HG02884 (cell line): ENCODE data around the gene NISCH.

Experiments
- ATAC-seq: cut with Tn5 transposase; IDR thresholded peaks from one replicate; pipeline ENCODE4 v1.9.1; 2021; ENCODE audit warnings: mild to moderate bottlenecking, moderate library complexity; ENCODE audit not compliant: unreplicated experiment

Gene NISCH

DNA sequence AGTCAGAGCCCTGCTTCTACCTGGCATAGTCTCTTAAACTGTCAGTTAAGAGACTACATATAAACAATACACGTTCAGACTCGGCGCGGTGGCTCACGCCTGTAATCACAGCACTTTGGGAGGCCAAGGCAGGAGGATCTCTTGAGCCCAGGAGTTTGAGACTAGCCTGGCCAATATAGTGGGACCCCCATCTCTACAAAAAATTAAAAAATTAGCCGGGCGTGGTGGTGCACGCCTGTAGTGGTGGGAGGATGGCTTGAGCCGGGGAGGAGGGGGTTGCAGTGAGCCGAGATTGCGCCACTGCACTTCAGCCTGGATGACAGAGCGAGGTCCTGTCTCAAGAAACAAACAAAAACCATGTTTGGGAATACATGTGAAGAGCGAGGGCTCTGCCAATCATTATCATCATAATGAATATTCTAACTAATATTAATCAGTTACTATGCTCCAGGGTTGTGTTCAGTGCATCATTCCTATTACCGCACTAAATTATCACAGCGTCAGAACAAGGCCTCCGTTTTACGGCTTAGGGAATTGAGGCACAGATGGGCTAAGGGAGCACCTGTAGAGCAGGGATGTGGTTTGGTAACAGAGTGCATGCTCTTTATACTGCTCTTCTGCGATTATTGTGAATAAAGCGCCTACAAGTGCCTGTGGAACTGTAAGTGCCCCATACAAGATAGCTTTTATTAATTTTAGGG lies 80.2 kb downstream of the NISCH start:
- ATAC-seq: no peak

DNA sequence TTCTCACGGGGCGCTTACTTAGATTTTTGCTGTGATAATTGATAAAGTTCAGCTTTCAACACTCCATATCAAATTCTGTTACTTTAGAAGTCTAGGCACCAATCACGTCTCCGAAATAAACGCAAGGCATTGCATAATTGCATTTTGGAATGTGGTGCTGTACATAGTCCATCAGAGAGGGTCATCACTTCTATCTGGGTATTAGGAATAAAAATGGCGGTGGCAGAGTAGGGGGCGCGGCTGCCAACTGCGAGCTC lies 80.6 kb downstream of the NISCH start:
- ATAC-seq: no peak

DNA sequence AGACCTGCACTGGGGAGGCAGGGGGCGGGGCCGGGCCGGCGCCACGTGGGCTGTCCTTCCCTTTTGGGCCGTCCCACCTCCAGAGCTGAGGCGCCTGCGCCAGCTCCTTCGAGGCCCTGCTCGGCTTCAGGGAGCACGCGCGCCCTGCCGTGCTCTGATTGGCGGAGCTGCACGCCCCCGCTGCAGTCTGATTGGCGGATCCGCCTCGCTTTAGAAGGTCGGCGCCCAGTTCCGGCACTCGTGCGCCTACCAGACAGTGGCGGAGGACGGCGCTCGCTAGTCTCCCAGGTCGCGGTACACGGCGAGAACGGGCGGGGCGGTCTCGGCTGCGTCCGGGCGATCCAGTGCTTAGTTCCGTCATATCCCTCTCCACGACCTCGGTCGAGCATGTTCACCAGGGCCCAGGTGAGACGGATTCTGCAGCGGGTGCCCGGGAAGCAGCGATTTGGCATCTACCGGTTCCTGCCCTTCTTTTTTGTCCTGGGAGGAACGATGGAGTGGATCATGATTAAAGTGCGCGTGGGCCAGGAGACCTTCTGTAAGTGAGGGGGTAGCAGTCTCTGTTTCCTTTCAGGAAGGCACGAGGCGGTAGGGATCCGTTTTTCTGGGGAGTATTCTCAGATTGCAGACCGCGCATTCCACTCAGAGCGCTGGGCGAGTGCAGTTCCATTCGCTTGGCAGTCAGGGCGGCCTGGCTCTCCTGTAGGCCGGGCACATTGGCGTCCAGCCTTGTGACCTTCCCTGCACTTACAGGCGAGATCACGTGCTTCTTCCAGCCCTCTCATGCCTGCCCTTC lies 81.2 kb downstream of the NISCH start, which contains the start of gene UQCC5:
TSS of gene UQCC5 (plus strand) at position 237 of the 796 bp plus-strand sequence. CDS start at position 388, 151 bp downstream.
- ATAC-seq: peak; percentile 80

GRCh38 chr3:52537165-52537620 lies 81.8 kb downstream of the NISCH start:
- ATAC-seq: no peak

DNA sequence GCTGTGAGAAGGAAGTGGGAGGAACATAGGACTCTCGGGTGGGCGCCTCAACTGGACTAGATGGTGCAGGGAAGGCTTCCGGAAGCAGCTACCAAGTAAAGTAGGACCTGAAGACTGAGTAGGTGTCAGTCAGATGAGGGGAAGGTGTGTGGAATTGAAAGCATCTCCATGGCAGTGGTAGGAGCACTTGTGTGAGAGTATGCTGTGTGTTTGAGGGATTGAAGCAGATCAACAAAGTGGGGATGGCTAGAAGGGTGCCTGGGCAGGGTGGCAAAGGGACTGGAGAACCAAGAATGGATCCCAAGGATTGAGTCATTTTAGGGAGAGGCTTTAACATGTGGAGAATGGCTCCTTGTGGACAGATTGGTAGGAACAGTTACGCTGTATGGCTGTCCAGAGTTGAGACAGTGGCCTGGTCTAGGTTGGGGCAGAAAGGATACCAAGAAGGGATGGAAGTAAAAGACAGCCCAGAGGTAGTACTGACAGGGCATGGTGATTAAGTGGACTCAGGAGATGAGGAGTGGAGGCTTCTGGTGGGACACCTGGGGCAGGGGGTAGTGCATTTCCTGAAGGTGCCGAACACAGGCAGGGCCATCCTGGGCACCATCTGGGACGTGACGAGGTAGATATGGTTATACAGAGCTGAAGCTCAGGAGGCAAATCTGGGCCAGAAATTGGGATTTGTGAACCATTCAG lies 82.5 kb downstream of the NISCH start:
- ATAC-seq: no peak

GRCh38 chr3:52539010-52539653 lies 83.7 kb downstream of the NISCH start:
- ATAC-seq: no peak

DNA sequence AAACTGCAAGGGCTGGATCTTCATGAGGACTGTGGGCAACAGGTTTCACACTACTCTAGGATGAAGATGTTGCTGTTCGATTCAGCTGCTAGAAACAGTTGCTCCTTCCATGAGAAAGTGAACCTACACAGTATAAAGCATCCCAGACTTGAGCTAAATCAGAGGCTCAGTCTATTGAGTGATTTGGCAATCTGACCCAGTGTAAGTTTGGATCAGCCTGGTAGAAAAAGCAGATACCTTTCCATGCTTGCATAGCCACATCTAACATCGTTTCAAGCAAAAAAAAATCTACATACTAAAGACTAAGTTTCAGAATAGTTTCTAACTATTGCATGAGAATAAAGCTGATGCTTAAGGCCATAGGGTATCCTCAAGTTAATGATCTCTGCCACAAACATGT lies 85.6 kb downstream of the NISCH start:
- no peak for ATAC-seq
